Erythroblast (primary cell): ENCODE data around the gene UCK1.
A peak's percentile ranks its signal among the peaks of the same experiment; 100 is the strongest.

Experiments
- DNase-seq, 2 experiments: peaks; one replicate each; lab custom pipeline; 2025; lab: John Stamatoyannopoulos, UW
- GATA1 ChIP-seq: IDR thresholded peaks from 2 replicates; pipeline ENCODE4 v1.6.1; 2011; ENCODE audit warnings: low read depth, mild to moderate bottlenecking, control low read depth, low read length, moderate library complexity
- POLR2A ChIP-seq: IDR thresholded peaks from 2 replicates; pipeline ENCODE4 v1.6.1; 2011; ENCODE audit warnings: mild to moderate bottlenecking, low read length

UCK1 gene

DNA sequence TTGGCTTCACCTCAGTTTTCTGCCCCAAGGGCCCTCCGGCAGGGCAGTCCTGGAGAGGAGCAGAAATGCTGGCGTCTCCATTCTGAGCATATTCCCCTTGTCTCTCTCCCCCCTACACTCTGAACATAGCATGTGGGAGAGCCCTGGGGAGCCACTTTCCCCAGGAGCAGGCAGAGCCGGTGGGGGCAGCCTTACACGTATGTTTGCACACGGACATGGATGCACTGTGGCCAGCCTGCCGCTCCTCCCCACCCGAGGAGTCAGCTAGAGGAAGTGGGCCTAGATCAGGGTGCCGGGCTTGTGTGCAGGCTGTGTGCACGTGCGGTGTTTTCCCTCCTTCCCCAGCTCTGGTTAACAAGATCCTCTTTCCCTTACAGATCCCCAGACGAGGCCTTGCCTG lies 53.7 kb downstream of the UCK1 start:
- no peak for TF ChIP-seq POLR2A
- TF ChIP-seq GATA1, result no peak
- DNase-seq, result no peak

DNA sequence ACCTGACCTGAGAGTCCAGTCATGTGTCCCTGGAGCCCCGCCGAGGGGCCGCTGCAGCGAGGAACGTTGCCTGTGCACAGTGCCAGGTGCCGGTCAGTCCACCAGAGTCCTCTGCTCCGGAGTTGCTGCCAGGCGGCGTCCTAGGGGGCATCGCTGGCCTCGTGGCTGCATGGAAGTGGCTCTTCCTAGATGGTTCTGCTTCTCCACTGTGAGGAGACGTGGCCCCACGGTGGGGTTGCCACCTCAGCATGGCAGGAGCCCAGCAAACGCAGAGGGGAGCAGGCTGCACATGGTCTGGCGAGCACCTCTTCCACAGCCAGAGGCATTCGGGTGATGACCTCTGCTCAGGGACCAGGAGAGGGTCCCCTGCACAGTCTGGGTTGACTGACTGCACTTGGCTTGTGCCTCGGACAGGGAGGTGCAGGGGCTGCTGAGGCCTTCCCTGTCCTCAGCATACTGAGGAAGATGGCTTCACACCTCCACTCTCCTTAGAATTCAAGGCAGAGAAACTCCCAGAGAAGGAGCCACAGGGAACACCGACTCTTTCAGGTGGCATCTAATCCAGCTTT lies 54.2 kb downstream of the UCK1 start:
- no peak for DNase-seq
- TF ChIP-seq GATA1 (no peak), POLR2A (no peak)

DNA sequence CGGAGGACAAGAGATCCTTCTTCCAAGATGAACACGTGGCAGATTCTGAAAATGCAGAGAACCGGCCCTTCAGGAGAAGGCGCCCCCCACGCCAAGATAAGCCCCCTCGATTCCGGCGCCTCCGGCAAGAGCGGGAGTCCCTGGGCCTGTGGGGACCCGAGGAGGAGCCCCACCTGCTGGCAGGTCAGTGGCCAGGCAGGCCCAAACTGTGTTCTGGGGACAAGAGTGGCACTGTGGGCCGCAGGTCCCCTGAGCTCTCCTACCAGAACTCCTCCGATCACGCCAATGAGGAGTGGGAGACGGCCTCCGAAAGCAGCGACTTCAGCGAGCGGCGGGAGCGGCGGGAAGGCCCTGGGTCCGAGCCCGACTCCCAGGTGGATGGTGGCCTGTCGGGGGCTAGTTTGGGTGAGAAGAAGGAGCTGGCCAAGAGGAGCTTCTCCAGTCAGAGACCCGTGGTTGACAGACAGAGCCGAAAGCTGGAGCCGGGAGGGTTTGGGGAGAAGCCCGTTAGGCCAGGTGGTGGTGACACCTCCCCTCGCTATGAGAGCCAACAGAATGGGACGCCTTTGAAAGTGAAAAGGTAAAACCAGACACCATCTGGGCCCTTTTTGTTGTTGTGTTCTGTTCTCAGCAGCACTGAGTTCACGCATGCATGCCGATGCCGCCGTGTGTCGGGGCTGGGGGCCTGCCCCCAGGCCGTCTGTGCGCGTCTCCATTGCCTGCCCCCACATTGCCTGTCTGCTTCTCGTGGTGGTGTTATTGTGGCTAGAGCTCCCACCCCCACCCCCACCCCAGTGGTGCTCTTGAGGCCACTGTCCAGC lies 54.9 kb downstream of the UCK1 start:
- no peak for TF ChIP-seq GATA1
- no peak for TF ChIP-seq POLR2A
- DNase-seq, result peak in 1 of 2 experiments; percentile 8

DNA sequence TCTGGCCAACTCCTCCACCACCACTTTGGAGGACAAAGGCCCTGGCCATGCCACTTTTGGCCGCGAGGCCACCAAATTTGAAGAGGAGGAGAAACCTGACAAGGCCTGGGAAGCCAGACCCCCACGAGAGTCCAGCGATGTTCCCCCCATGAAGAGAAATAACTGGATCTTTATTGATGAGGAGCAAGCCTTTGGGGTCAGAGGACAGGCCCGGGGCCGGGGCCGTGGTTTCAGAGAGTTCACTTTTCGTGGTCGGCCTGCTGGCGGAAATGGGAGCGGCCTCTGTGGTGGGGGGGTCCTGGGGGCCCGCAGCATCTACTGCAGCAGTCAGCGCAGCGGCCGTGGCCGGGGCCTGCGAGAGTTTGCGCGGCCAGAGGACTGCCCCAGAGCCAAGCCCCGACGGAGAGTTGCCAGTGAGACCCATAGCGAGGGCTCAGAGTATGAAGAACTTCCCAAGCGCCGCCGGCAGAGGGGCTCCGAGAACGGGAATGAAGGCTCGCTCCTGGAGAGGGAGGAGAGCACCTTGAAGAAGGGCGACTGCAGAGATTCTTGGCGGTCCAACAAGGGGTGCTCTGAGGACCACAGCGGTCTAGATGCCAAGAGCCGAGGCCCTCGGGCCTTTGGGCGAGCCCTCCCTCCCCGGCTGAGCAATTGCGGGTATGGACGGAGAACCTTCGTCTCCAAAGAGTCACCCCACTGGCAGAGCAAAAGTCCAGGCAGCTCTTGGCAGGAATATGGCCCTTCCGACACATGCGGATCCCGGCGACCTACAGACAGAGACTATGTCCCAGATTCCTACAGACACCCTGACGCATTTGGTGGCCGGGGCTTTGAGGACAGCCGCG lies 55.7 kb downstream of the UCK1 start:
- TF ChIP-seq POLR2A (no peak), GATA1 (no peak)
- DNase-seq, result no peak

DNA sequence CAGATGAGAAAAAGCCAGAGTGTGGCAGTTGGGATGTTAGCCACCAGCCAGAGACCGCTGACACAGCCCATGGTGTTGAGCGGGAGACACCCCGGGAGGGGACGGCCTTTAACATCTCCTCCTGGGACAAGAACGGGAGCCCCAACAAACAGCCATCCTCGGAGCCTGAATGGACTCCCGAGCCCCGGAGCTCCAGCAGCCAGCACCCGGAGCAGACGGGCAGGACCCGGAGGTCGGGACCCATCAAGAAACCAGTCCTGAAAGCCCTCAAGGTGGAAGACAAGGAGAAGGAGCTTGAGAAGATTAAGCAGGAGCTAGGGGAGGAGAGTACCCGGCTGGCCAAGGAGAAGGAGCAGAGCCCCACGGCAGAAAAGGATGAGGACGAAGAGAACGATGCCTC lies 56.4 kb downstream of the UCK1 start:
- no peak for DNase-seq
- TF ChIP-seq POLR2A, result no peak
- no peak for TF ChIP-seq GATA1

GRCh38 chr9:131473891-131474290 lies 57.2 kb downstream of the UCK1 start:
- no peak for TF ChIP-seq GATA1
- TF ChIP-seq POLR2A, result no peak
- no peak for DNase-seq
